ENCODE data around the gene MYO1A.

The MYO1A gene

DNA sequence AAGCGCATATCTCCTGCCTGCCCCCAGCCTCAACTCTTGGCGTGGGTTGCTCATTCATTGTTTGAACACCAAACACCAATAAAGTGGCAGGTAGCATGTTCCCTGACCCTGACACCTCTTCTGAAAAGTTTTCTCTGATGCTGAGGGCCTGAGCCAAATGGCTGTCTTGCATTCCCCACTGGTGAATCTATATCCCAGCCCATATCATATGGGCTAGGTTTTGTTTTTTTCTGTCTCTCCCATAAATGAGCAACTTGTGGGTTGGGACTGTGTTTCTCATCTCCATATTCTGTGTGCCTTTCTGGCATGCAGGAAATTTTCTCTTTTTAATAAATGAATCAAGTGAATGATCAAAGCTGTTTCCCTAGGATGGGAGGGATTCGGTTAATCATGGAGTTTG lies 5.0 kb downstream of the MYO1A start:
- no peak overlapping the region for H3K4me3 ChIP-seq (ENCODE audit: low read depth, low read length)
- TF ChIP-seq CTCF (IDR thresholded peaks at IDR 0.05; ENCODE audit: low read depth, low read length): no peak

GRCh38 chr12:57044468-57044867 lies 5.5 kb downstream of the MYO1A start:
- TF ChIP-seq CTCF (IDR thresholded peaks at IDR 0.05; ENCODE audit: low read depth, low read length): no peak

DNA sequence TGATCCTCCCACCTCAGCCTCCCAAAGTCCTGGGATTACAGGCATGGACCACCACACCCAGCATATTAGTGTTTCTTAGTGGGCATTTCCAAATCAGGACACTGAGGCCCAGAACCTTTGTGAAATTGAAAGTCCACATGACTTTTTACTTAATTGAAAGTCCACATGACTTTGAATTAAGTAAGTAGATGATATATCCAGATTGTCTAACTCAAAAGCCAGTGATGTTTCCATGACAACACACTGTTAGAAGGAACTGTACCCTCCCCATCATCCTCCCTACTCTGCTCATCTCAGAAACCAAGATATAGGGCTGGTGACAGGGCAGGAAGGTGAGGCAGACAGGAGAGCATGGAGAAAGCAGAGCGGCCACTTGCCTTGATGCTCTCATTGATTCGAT lies 7.2 kb downstream of the MYO1A start:
- no peak for TF ChIP-seq CTCF (IDR thresholded peaks at IDR 0.05; ENCODE audit: low read depth, low read length)
- H3K4me3 ChIP-seq (ENCODE audit: low read depth, low read length): no peak overlapping the region

More at GRCh38 chr12:57044468-57044867, 5.5 kb downstream of the MYO1A start:
- no peak overlapping the region for H3K4me3 ChIP-seq (ENCODE audit: low read depth, low read length)

DNA sequence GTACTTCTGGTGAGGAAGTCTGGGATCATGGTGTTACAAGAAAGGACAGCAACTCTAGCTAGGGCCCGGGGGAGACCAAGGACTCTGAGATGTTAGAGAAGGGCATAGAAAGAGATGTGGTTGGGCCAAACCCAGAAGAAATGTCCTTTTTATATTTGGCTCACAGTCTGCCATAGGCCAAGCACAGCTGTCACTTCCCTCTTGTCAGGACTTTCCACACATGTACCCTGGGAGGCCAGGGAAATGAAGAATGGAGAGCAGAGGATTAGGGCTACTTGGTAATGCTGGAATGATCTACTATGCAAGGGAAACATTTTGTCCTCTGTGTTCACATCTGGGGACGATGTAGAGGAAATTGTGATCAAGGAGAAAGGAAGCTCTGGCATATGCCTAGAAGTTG lies 9.2 kb downstream of the MYO1A start:
- TF ChIP-seq CTCF (IDR thresholded peaks at IDR 0.05; ENCODE audit: low read depth, low read length): no peak
- no peak overlapping the region for H3K4me3 ChIP-seq (ENCODE audit: low read depth, low read length)

- H3K4me3 ChIP-seq (ENCODE audit: low read depth, low read length): no peak overlapping the region
- TF ChIP-seq CTCF (IDR thresholded peaks at IDR 0.05; ENCODE audit: low read depth, low read length): no peak
Observed at GRCh38 chr12:57040211-57040610, 9.7 kb downstream of the MYO1A start.

DNA sequence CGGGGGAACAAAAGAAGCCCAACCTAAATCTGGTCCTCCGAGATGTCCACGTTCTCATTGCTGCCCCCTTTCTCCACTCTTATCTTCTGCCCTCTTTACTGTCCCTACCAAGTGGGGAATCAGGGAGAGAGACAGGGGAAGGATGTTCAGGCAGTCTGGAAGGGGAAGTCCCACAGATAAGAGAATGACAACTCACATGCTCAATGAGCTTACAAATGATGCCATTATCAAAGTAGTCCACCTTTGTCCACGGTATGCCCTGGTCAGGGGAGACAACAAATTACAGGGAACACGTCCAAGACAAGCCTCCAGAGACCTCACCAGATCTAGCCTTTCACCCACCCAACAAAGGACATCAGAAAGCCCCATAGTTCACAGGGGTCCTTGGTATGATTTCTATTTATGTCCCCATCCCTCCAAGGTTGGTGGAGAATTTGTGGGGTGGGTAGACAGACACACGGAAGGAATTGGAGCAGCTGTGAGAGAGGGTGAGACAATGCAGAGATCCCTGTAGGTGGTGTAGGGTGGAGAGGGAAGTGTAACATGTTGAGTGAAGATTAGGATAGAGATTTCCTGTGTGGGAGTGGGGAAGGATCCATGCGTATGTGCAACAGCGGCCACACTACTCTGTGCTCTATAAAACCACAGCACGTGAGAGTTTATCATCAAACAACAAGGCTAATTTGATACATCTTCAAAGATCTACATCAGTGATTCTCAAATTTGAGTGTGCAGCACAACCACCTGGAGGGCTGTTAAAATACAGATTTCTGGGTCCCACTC lies 10.7 kb downstream of the MYO1A start:
- TF ChIP-seq CTCF (IDR thresholded peaks at IDR 0.05; ENCODE audit: low read depth, low read length): no peak
- no peak overlapping the region for H3K4me3 ChIP-seq (ENCODE audit: low read depth, low read length)

- TF ChIP-seq CTCF (IDR thresholded peaks at IDR 0.05; ENCODE audit: low read depth, low read length): no peak
Observed at GRCh38 chr12:57037264-57037663, 12.7 kb downstream of the MYO1A start.

More at GRCh38 chr12:57037264-57037663, 12.7 kb downstream of the MYO1A start:
- no peak overlapping the region for H3K4me3 ChIP-seq (ENCODE audit: low read depth, low read length)
